VCaP (cell line): ENCODE results near the gene NAP1L1.

Source experiments
- H3K27ac ChIP-seq: fragments of 450-650 bp; 2 replicates; pipeline ENCODE4 v1.5.1; 2017
- TF ChIP-seq, protein P1 (sequence below): fragments of 450-650 bp; conservative IDR thresholded peaks from 2 replicates; pipeline ENCODE4 v1.5.1; 2017; ENCODE audit warnings: mild to moderate bottlenecking, moderate library complexity

NAP1L1 gene

DNA sequence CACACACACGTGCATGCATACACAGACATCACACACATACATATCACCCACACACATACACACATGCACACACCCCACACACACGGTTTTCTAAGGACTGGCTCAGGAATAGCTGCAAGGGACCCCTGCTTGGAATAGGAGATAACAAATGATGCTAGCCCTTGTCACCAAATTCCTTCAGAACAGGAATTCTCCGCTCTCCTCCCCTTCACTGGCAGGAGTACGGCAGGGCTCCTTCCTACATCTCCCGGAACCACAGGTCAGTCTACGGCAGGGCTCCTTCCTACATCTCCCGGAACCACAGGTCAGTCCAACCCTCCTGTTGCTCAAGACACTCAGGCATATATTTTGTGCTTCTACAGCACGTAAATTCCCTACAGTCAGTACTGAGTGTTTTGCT is 76.8 kb downstream of the NAP1L1 start:
- H3K27ac ChIP-seq, result no peak overlapping the region
- TF ChIP-seq, protein P1, sequence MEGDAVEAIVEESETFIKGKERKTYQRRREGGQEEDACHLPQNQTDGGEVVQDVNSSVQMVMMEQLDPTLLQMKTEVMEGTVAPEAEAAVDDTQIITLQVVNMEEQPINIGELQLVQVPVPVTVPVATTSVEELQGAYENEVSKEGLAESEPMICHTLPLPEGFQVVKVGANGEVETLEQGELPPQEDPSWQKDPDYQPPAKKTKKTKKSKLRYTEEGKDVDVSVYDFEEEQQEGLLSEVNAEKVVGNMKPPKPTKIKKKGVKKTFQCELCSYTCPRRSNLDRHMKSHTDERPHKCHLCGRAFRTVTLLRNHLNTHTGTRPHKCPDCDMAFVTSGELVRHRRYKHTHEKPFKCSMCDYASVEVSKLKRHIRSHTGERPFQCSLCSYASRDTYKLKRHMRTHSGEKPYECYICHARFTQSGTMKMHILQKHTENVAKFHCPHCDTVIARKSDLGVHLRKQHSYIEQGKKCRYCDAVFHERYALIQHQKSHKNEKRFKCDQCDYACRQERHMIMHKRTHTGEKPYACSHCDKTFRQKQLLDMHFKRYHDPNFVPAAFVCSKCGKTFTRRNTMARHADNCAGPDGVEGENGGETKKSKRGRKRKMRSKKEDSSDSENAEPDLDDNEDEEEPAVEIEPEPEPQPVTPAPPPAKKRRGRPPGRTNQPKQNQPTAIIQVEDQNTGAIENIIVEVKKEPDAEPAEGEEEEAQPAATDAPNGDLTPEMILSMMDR, result no peak

DNA sequence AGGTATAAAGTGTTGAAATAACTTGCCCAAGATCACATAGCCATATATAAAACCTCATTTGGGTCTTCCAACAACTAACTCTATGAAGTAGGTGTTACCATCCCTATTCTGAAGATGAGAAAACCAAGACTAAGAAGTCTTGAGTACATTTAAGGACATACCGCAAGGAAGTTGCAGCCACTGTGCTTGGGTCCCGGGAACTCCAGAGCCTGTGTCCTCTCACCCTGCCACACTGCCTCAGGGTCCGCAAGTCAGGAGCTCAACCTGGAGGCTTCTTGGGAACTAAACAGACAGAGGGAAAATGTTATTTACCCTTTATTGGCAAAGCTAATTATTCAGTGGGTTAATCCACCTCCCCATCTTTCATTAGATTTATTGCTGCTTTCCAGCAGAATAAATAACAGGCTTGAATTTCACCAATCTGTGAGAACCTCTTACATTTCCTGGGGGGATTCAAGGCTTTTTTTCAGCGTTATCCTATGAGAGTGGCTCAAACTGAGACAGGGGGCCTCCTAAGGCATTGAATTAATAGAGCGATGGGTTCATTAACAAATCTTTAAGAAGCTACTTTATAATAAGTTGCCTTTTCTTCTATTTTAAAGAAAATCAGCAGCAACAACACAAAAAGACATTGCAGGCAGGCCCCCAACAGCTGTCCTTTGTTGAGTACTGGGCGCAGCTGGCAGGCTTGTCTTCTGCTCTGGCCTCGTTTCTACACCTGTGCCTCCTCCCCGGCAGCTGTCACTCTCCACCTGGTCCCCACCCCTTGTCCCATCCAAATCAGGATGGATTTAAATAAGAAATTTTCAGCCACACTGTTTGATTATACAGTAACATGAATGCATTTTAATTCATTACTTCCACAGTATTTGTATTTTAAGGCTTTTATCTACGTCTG is 78.2 kb downstream of the NAP1L1 start:
- no peak overlapping the region for H3K27ac ChIP-seq
- TF ChIP-seq, protein P1, result no peak

DNA sequence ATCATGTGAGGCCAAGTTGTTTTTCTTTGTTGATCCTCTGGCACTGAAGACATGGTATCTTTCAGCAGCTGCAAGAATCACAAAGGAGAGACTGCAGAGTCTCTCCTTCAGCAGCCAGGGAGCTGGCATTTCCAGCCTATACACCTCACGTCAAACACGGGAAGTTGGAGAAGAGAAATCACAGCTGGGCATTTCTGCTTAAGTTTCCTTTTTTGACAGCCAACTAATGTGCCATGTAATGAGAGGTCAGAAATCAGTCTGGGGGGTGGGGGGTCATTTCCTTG is 81.2 kb downstream of the NAP1L1 start:
- H3K27ac ChIP-seq, result no peak overlapping the region
- TF ChIP-seq, protein P1, result no peak

DNA sequence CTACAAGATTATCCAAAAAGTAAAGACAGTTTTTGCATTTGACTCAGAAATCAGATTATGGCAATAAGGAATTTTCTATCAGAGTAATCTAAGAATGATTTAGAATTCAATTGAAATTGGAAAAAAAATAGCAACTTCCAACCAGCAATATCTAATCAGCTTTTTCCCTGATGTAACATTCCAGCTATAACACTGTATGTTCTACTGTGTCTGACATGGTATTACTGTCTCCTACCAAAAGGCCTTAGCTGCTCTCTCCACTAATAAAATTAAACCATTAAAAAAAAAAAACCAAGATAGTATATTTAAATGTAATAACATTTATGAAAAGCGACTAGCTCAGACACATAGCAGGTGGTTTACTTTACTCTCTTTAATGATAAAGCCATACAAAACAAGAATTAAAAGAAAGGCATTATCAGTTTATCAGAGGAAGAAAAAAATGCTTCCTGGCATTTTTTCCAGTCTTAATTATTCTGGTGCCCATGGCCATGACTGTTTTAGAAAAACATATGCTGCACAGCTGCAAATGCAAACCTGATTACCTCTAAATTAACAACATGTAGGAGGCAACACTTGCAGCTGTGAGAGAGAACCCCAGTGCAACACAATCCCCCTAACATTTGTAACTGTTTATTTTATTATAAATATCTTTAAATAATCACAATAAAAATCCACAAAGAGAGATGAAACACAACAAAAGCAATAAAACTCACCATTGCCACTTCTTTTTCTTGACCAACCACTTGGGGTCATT is 81.7 kb downstream of the NAP1L1 start:
- TF ChIP-seq, protein P1, result no peak
- H3K27ac ChIP-seq, result no peak overlapping the region

DNA sequence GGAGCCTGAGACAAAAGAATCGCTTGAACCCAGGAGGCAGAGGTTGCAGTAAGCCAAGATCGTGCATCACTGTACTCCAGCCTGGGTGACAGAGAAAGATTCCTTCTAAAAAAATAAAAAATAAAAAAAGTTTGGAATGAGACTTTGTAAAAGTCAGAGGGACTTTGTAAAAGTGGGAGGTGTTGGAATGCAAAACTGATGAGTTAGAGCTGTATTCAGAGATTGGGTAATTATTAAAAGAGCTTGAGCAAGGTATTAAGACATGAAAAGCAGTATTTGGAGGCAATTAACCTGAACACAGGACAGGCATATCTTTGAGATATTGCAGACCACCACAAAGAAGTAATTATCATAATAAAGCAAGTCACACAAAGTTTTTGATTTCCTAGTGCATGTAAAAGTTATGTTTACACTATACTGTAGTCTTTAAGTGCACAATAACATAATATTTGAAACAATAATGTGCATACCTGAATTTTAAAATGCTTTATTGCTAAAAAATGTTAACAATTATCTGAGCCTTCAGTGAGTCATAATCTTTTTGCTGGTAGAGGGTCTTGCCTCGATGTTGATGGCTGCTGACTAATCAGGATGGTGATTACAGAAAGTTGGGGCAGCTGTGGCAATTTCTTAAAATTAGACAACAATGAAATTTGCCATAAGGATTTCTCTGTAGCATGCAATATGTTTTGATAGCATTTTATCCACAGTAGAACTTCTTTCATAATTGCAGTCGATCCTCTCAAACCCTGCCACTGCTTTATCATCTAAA is 86.0 kb downstream of the NAP1L1 start:
- no peak overlapping the region for H3K27ac ChIP-seq
- TF ChIP-seq, protein P1, result no peak

DNA sequence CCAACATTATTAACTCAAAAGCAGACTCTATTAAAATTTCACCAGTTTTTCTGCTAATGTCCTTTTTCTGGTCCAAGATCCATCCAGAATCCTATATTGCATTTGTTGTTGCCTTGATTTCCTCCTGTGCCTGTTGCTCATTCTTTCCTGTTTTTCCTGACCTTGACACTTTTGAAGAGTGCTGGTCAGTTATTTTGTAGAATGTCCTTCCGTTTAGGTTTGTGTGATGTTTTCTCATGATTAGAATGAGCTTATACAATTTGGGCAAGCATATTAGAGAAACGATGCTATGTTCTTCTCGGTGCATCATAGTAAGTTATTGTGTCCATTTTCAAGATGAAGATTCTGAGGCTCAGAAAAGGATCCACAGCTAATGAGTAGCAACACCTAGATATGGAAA is 86.8 kb downstream of the NAP1L1 start:
- no peak overlapping the region for H3K27ac ChIP-seq
- TF ChIP-seq, protein P1, result no peak

DNA sequence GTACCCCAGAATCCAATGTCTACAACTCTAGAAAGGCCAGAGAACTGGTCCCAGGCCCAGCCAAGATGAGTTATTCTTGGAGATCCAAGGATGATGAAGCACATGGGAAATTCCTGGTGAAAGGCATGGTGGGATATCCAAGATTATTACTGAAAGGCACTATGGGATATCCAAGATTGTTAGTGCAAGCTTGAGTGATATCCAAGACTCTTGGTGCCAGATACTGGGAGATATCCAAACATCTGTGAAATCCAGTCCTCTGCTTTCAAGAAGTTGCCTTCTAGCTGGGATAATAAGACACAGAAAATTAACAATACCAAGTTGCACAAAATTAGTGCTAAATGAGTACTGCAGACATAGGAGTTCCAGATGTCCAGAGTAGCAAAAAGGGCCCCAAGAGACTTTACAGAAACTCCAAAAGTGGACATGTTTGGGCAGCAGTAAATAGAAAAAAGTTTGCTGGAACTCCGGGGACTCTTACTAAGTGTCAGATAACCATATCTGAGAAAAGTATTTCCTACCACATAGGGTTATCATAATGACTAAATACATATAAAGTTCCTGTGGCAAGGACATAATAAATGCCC is 87.5 kb downstream of the NAP1L1 start:
- TF ChIP-seq, protein P1, result no peak
- no peak overlapping the region for H3K27ac ChIP-seq
